PFSK-1 (cell line): ENCODE data around the gene BCAR3.

Source experiments
- FOXP2 ChIP-seq: optimal IDR thresholded peaks from 2 replicates; pipeline ENCODE3; 2011; ENCODE audit warnings: borderline replicate concordance, control low read depth, inconsistent platforms; ENCODE audit not compliant: insufficient read depth; ENCODE audit errors: extremely low read length, extremely low read depth
- POLR2AphosphoS5 ChIP-seq: IDR thresholded peaks from 2 replicates; pipeline ENCODE4 v1.6.1; 2012; ENCODE audit warnings: low read depth, mild to moderate bottlenecking, control low read depth, low read length, moderate library complexity
- REST ChIP-seq, 2 experiments: IDR thresholded peaks; 2 replicates each; pipeline versions ENCODE4 v1.6.1 to v1.8.0; 2011 to 2012; ENCODE audit warnings: low read depth in 2 of 2, low read length in 2 of 2, control low read depth in 1 of 2, inconsistent platforms in 1 of 2, mild to moderate bottlenecking in 1 of 2, moderate library complexity in 1 of 2; ENCODE audit not compliant: insufficient read depth in 1 of 2
- SIN3A ChIP-seq: IDR thresholded peaks from 2 replicates; pipeline ENCODE4 v1.6.1; 2012; ENCODE audit warnings: mild to moderate bottlenecking, low read length, moderate library complexity, borderline replicate concordance; ENCODE audit not compliant: insufficient read depth
- TAF1 ChIP-seq: IDR thresholded peaks from 2 replicates; pipeline ENCODE4 v1.6.1; 2012; ENCODE audit warnings: low read length, control low read depth, borderline replicate concordance; ENCODE audit not compliant: insufficient read depth

GRCh38 chr1:93600663-93601062 lies 81.0 kb downstream of the BCAR3 start:
- no peak for TF ChIP-seq TAF1
- no peak for TF ChIP-seq SIN3A
- no peak for TF ChIP-seq POLR2AphosphoS5
- TF ChIP-seq REST (IDR thresholded peaks at IDR 0.05; ENCODE audit: insufficient read depth in 1 of 2, low read depth in 2 of 2, low read length in 2 of 2): no peak
- TF ChIP-seq FOXP2: no peak
